ENCODE data around the gene SELL. TPM values are rescaled to one million over a fixed set of nuclear protein-coding genes. Genes with fewer than 3 reads are reported as not detected.

SELL gene
- not detected in 2 replicates for total RNA-seq (2022)
- percentile 4 among the genes with signal in this experiment for Bru-seq, nascent RNA
- percentile 4 among the genes with signal in this experiment for BruChase-seq, experiment 1, labeled RNA remaining after a 2-hour chase
- percentile 3 among the genes with signal in this experiment for BruChase-seq, experiment 2, labeled RNA remaining after a 6-hour chase
- long read RNA-seq: 0 reads

GRCh38 chr1:169711469-169712308 is at the start of gene SELL:
Gene SELL (minus strand): TSS chr1:169711620. CDS start chr1:169711498, 122 bp downstream.
- Histone ChIP-seq H3K27me3 (replicated peaks; ENCODE audit: control insufficient read depth, insufficient read depth, low read length) (no peaks in the 10 kb centered on the region), H3K9me3 (no peaks in the 10 kb centered on the region; the same call in 1 of the 2 replicates), H3K4me1 (peaks cover 6% of the 10 kb centered on the region; the same call in 1 of the 2 replicates), H3K4me3 (ENCODE audit: low read depth, low read length) (no peak within 1 kb of the TSS), H3K36me3 (ENCODE audit: control insufficient read depth, insufficient read depth, low read length) (no peaks in the 10 kb centered on the region)
- CTCF ChIA-PET: interaction anchor here (0.6 to 1.1 kb wide), 15 partner anchors 12 to 226 kb away, joined by 3 to 23 read pairs (median 3); partner anchors contain the start of genes F5, METTL18, SELE and SLC19A2
- Mint-ChIP-seq H3K36me3 (ENCODE audit: insufficient read depth, unreplicated experiment) (no peaks in the 10 kb centered on the region), H3K9me3 (ENCODE audit: unreplicated experiment) (no peaks in the 10 kb centered on the region), H3K27me3 (ENCODE audit: insufficient read depth, unreplicated experiment) (peaks cover 4% of the 10 kb centered on the region), H3K4me1 (ENCODE audit: low read depth, unreplicated experiment) (peaks cover 9% of the 10 kb centered on the region), H3K4me3 (ENCODE audit: unreplicated experiment) (peak within 1 kb of the TSS; percentile 52), H3K27ac (ENCODE audit: unreplicated experiment) (no peak within 1 kb of the TSS)
- POLR2A ChIA-PET: no interaction called here
- no TSS peak for BruUV-seq (replicated peaks)
- intact Hi-C loops (cut with micrococcal nuclease; ENCODE audit: unreplicated experiment): loop anchor here (1.0 to 2.0 kb wide), 4 partner anchors 98 to 245 kb away; no protein-coding TSS in a partner anchor
- DNase-seq: peak; percentile 74 to 80
- peak; percentile 80 to 88 for TF ChIP-seq CTCF (IDR thresholded peaks at IDR 0.05; ENCODE audit: insufficient read depth in 1 of 2, low read depth in 1 of 2, low read length in 1 of 2, severe bottlenecking in 1 of 2, unreplicated experiment in 1 of 2)

GRCh38 chr1:169759038-169759437 is 47.6 kb upstream of the SELL start:
- Histone ChIP-seq H3K4me1 (no peaks in the 10 kb centered on the region), H3K27me3 (replicated peaks; ENCODE audit: control insufficient read depth, insufficient read depth, low read length) (no peaks in the 10 kb centered on the region), H3K36me3 (ENCODE audit: control insufficient read depth, insufficient read depth, low read length) (no peaks in the 10 kb centered on the region), H3K4me3 (ENCODE audit: low read depth, low read length) (no peak overlapping the region), H3K9me3 (no peaks in the 10 kb centered on the region)
- H3K27ac Mint-ChIP-seq (ENCODE audit: unreplicated experiment): no peak overlapping the region
- no peaks in the 10 kb centered on the region for H3K4me1 Mint-ChIP-seq (ENCODE audit: low read depth, unreplicated experiment)
- no peaks in the 10 kb centered on the region for H3K27me3 Mint-ChIP-seq (ENCODE audit: insufficient read depth, unreplicated experiment)
- intact Hi-C loops (cut with micrococcal nuclease; ENCODE audit: unreplicated experiment): no loop called here
- H3K9me3 Mint-ChIP-seq (ENCODE audit: unreplicated experiment): peaks cover 10% of the 10 kb centered on the region
- H3K4me3 Mint-ChIP-seq (ENCODE audit: unreplicated experiment): no peak overlapping the region
- no peak for TF ChIP-seq CTCF (IDR thresholded peaks at IDR 0.05; ENCODE audit: insufficient read depth in 1 of 2, low read depth in 1 of 2, low read length in 1 of 2, severe bottlenecking in 1 of 2, unreplicated experiment in 1 of 2)
- no peaks in the 10 kb centered on the region for H3K36me3 Mint-ChIP-seq (ENCODE audit: insufficient read depth, unreplicated experiment)
- no peak for DNase-seq
- CTCF ChIA-PET: no interaction called here
- BruUV-seq (replicated peaks): no TSS peak
- POLR2A ChIA-PET: no interaction called here

GRCh38 chr1:169753549-169753948 is 42.1 kb upstream of the SELL start:
- Histone ChIP-seq H3K27me3 (replicated peaks; ENCODE audit: control insufficient read depth, insufficient read depth, low read length) (no peaks in the 10 kb centered on the region), H3K4me1 (no peaks in the 10 kb centered on the region), H3K9me3 (no peaks in the 10 kb centered on the region), H3K36me3 (ENCODE audit: control insufficient read depth, insufficient read depth, low read length) (no peaks in the 10 kb centered on the region), H3K4me3 (ENCODE audit: low read depth, low read length) (no peak overlapping the region)
- Mint-ChIP-seq H3K9me3 (ENCODE audit: unreplicated experiment) (no peaks in the 10 kb centered on the region), H3K4me1 (ENCODE audit: low read depth, unreplicated experiment) (no peaks in the 10 kb centered on the region), H3K27me3 (ENCODE audit: insufficient read depth, unreplicated experiment) (no peaks in the 10 kb centered on the region), H3K36me3 (ENCODE audit: insufficient read depth, unreplicated experiment) (no peaks in the 10 kb centered on the region), H3K4me3 (ENCODE audit: unreplicated experiment) (no peak overlapping the region), H3K27ac (ENCODE audit: unreplicated experiment) (no peak overlapping the region)
- BruUV-seq (replicated peaks): no TSS peak
- ChIA-PET CTCF (no interaction called here), POLR2A (no interaction called here)
- intact Hi-C loops (cut with micrococcal nuclease; ENCODE audit: unreplicated experiment): no loop called here
- no peak for DNase-seq
- TF ChIP-seq CTCF (IDR thresholded peaks at IDR 0.05; ENCODE audit: insufficient read depth in 1 of 2, low read depth in 1 of 2, low read length in 1 of 2, severe bottlenecking in 1 of 2, unreplicated experiment in 1 of 2): no peak
